Ascending aorta (tissue), 2 donors: ENCODE data around the gene ANP32A. TPM values are rescaled to one million over a fixed set of nuclear protein-coding genes. Genes with fewer than 3 reads are reported as not detected.

Experiments used
- DNase-seq, 2 donors: peaks; one replicate each; pipeline ENCODE4 v3.0.0-alpha.2; 2019; ENCODE audit warnings: low spot score in 2 of 2
- H3K27ac ChIP-seq, 2 donors: fragments of 200-600 bp; sonication (generic); one replicate each; pipeline ENCODE4 v1.5.1; 2016 to 2017; ENCODE audit warnings: mild to moderate bottlenecking in 1 of 2
- H3K27me3 ChIP-seq: fragments of 200-600 bp; sonication (generic); one replicate; pipeline ENCODE4 v1.5.1; 2017
- H3K36me3 ChIP-seq, 2 donors: fragments of 200-600 bp; sonication (generic); one replicate each; pipeline ENCODE4 v1.5.1; 2016
- H3K4me1 ChIP-seq, 2 donors: fragments of 200-600 bp; sonication (generic); one replicate each; pipeline ENCODE4 v1.5.1; 2016 to 2017; ENCODE audit warnings: mild to moderate bottlenecking in 1 of 2
- H3K4me3 ChIP-seq, 2 donors: fragments of 200-600 bp; sonication (generic); one replicate each; pipeline ENCODE4 v1.5.1; 2016 to 2017; ENCODE audit warnings: mild to moderate bottlenecking in 1 of 2
- H3K9me3 ChIP-seq, 2 donors: fragments of 200-600 bp; sonication (generic); one replicate each; pipeline ENCODE4 v1.5.1; 2016
- CTCF ChIP-seq, 3 experiments: fragments of 200-600 bp in 2 of 3; fragments of 450-650 bp in 1 of 3; sonication (generic) in 2 of 3; IDR thresholded peaks; one replicate each; pipeline ENCODE4 v1.5.1; 2016 to 2019; ENCODE audit warnings: antibody characterized with exemption in 3 of 3, mild to moderate bottlenecking in 1 of 3, moderate library complexity in 1 of 3
- intact Hi-C: fragments of 100-400 bp; cut with DNase I; formaldehyde crosslinking; loops from one replicate; pipeline ENCODE4 v1.15.1; 2023
- total RNA-seq: library from RNA; depleted of rRNA; stranded (reverse); fragments of >200 nt; gene quantifications from one replicate; pipeline ENCODE4 v1.1.0, GENCODE V29; 2016

ANP32A gene
- total RNA-seq, 1 donor from 2014 or later: 19.2 TPM

- DNase-seq: no peak
- TF ChIP-seq CTCF (IDR thresholded peaks at IDR 0.05): no peak
- H3K36me3 ChIP-seq: no peaks in the 10 kb centered on the region
- H3K27ac ChIP-seq: no peak overlapping the region
- H3K4me1 ChIP-seq: peaks cover 0 to 5% of the 10 kb centered on the region in 2 donors
- peaks cover 6% of the 10 kb centered on the region for H3K27me3 ChIP-seq
- intact Hi-C loops: no loop called here
- no peak overlapping the region for H3K4me3 ChIP-seq
- H3K9me3 ChIP-seq: peaks cover 0 to 2% of the 10 kb centered on the region in 2 donors
These were observed 22.3 kb upstream of the ANP32A start for GRCh38 chr15:68842958-68843357.

DNA sequence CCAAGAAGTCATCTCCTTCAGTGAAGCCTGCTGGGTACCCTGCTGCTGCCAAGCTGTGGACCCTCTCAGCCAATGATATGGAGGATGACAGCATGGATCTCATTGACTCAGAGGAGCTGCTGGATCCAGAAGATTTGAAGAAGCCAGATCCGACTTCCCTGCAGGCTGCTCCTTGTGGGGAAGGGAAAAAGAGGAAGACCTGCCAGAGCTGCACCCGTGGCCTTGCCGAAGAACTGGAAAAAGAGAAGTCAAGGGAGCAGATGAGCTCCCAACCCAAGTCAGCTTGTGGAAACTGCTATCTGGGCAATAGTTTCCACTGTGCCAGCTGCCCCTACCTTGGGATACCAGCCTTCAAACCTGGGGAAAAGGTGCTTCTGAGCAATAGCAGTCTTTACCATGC, 13.7 kb upstream of the ANP32A start:
- TF ChIP-seq CTCF (IDR thresholded peaks at IDR 0.05): no peak

DNA sequence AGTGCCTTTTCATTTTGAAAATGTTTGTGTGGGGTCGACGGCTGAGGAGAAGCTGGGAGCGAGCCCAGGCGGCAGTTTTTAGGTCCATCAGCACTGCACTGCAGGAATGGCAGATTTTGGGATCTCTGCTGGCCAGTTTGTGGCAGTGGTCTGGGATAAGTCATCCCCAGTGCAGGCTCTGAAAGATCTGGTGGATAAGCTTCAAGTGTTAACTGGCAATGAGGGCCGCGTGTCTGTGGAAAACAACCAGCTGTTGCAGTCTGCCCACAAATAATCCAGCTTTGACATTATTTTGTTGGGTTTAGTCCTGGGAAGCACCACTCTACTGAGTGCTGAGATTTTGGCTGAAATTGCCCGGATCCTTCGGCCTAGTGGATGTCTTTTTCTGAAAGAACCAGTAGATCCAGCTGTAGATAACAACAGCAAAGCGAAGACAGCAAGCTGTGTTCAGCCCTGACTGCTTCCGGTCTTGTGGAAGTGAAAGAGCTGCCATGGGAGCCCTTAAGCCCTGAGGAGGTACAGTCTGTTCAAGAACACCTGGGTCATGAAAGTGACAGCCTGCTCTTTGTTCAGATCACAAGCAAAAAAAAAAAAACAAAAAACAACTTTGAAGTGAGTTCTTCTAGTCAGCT, 13.1 kb upstream of the ANP32A start:
- Histone ChIP-seq H3K4me1 (no peaks in the 10 kb centered on the region), H3K36me3 (no peaks in the 10 kb centered on the region), H3K27me3 (no peaks in the 10 kb centered on the region), H3K9me3 (peaks cover 5 to 22% of the 10 kb centered on the region in 2 donors), H3K27ac (no peak overlapping the region), H3K4me3 (no peak overlapping the region)
- intact Hi-C loops: no loop called here
- no peak for DNase-seq
- no peak for TF ChIP-seq CTCF (IDR thresholded peaks at IDR 0.05)

More for the DNA sequence above, 13.7 kb upstream of the ANP32A start:
- Histone ChIP-seq H3K36me3 (no peaks in the 10 kb centered on the region), H3K27me3 (no peaks in the 10 kb centered on the region), H3K4me3 (no peak overlapping the region), H3K9me3 (peaks cover 5 to 22% of the 10 kb centered on the region in 2 donors), H3K27ac (no peak overlapping the region), H3K4me1 (no peaks in the 10 kb centered on the region)
- no peak for DNase-seq
- intact Hi-C loops: no loop called here

GRCh38 chr15:68830141-68830785, 9.6 kb upstream of the ANP32A start:
- Histone ChIP-seq H3K4me1 (no peaks in the 10 kb centered on the region), H3K9me3 (peaks cover 0 to 3% of the 10 kb centered on the region in 2 donors), H3K27ac (no peak overlapping the region), H3K36me3 (no peaks in the 10 kb centered on the region), H3K4me3 (no peak overlapping the region), H3K27me3 (no peaks in the 10 kb centered on the region)
- TF ChIP-seq CTCF (IDR thresholded peaks at IDR 0.05): no peak
- DNase-seq: no peak
- intact Hi-C loops: no loop called here

DNA sequence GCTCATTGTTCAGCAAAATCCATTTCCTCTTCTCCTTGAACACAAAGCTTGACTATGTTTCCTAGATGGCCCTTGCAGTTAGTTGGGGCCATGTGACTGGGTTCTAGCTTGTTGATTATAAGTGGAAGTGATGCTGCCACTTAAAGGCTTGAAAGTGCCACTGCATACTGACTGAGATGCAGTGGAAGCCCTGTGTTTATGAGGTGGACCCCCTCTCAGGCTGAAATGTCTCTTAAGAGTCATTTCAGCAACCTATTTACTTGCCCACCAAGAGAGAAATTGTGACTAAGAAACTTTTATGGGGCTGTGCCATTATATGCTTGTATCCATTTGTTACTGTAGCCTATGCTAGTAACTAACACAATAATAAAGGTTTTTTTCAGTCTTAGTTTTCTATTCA, 8.4 kb upstream of the ANP32A start:
- peak in 2 of 3 experiments; percentile 12 to 39 for TF ChIP-seq CTCF (IDR thresholded peaks at IDR 0.05)
- intact Hi-C loops: no loop called here

More for the DNA sequence above, 8.4 kb upstream of the ANP32A start:
- H3K27ac ChIP-seq: no peak overlapping the region
- no peaks in the 10 kb centered on the region for H3K36me3 ChIP-seq
- H3K4me1 ChIP-seq: no peaks in the 10 kb centered on the region
- H3K4me3 ChIP-seq: no peak overlapping the region
- H3K27me3 ChIP-seq: no peaks in the 10 kb centered on the region
- DNase-seq: no peak
- no peaks in the 10 kb centered on the region for H3K9me3 ChIP-seq
